HepG2 (cell line): ENCODE measurements around the gene WDR83. TPM values are rescaled to one million over a fixed set of nuclear protein-coding genes. Genes with fewer than 3 reads are reported as not detected.

Experiments
- ARID2 ChIP-seq: sonication (generic); formaldehyde crosslinking; IDR thresholded peaks from 2 replicates; pipeline ENCODE4 v1.8.1; 2022; ENCODE audit warnings: mild to moderate bottlenecking, missing genetic modification reagents, borderline replicate concordance
- E2F5 ChIP-seq: sonication (generic); formaldehyde crosslinking; conservative IDR thresholded peaks from 2 replicates; pipeline ENCODE4 v1.4.0; 2020; ENCODE audit warnings: missing genetic modification reagents
- ESRRA ChIP-seq: sonication (generic); formaldehyde crosslinking; IDR thresholded peaks from 2 replicates; pipeline ENCODE4 v1.5.1; 2020; ENCODE audit warnings: mild to moderate bottlenecking, low read depth, missing genetic modification reagents
- FOSL1 ChIP-seq: sonication (generic); formaldehyde crosslinking; IDR thresholded peaks from 2 replicates; pipeline ENCODE4 v1.9.0; 2021; ENCODE audit warnings: missing genetic modification reagents, borderline replicate concordance
- FOXP1 ChIP-seq, 2 experiments: fragments of 450-650 bp in 1 of 2; IDR thresholded peaks; 2 replicates each; pipeline ENCODE4 v1.6.1; 2017 to 2018; ENCODE audit warnings: antibody characterized with exemption in 1 of 2
- IKZF1 ChIP-seq: fragments of 450-650 bp; IDR thresholded peaks from 2 replicates; pipeline ENCODE4 v1.7.1; 2016
- JARID2 ChIP-seq: sonication (generic); formaldehyde crosslinking; IDR thresholded peaks from 2 replicates; pipeline ENCODE4 v1.8.1; 2023; ENCODE audit warnings: missing genetic modification reagents, inconsistent platforms; ENCODE audit not compliant: insufficient replicate concordance
- MTERF4 ChIP-seq: sonication (generic); formaldehyde crosslinking; IDR thresholded peaks from 2 replicates; pipeline ENCODE4 v1.8.0; 2023; ENCODE audit warnings: mild to moderate bottlenecking, missing genetic modification reagents
- RAD21 ChIP-seq: fragments of 450-650 bp; formaldehyde crosslinking; IDR thresholded peaks from 2 replicates; pipeline ENCODE4 v1.5.0; 2020; ENCODE audit warnings: mild to moderate bottlenecking
- RARA ChIP-seq: IDR thresholded peaks from 2 replicates; pipeline ENCODE4 v1.6.1; 2016; ENCODE audit warnings: missing genetic modification reagents, missing compliant biosample characterization
- SIN3B ChIP-seq: fragments of 150-350 bp; IDR thresholded peaks from 2 replicates; pipeline ENCODE4 v1.6.1; 2014; ENCODE audit warnings: low read length
- STAT6 ChIP-seq: sonication (generic); formaldehyde crosslinking; IDR thresholded peaks from 2 replicates; pipeline ENCODE4 v1.4.0; 2020; ENCODE audit warnings: missing genetic modification reagents, mild to moderate bottlenecking, borderline replicate concordance
- UBTF ChIP-seq: sonication (generic); formaldehyde crosslinking; IDR thresholded peaks from 2 replicates; pipeline ENCODE4 v1.4.0; 2020; ENCODE audit warnings: mild to moderate bottlenecking, missing genetic modification reagents
- ZBTB2 ChIP-seq: sonication (generic); formaldehyde crosslinking; IDR thresholded peaks from 2 replicates; pipeline ENCODE4 v1.8.0; 2022; ENCODE audit warnings: low read depth, missing genetic modification reagents
- ZKSCAN1 ChIP-seq: fragments of 150-350 bp; IDR thresholded peaks from 2 replicates; pipeline ENCODE4 v1.6.1; 2014; ENCODE audit warnings: low read length
- ZNF24 ChIP-seq: fragments of 450-650 bp; IDR thresholded peaks from 2 replicates; pipeline ENCODE4 v1.6.1; 2017; ENCODE audit warnings: antibody characterized with exemption, mild to moderate bottlenecking
- ZNF451 ChIP-seq: sonication (generic); formaldehyde crosslinking; IDR thresholded peaks from 2 replicates; pipeline ENCODE4 v1.5.0; 2020; ENCODE audit warnings: mild to moderate bottlenecking, missing genetic modification reagents
- polyA plus RNA-seq, 8 experiments: library from polyadenylated mRNA; depleted of rRNA in 3 of 8; stranded (reverse) in 7 of 8; unstranded in 1 of 8; fragments of >200 nt; fragmentation: Illumina TruSeq in 4 of 8; extraction: Trizol in 4 of 8; gene quantifications; 2 replicates each; pipeline versions ENCODE4 v1.2.1 to v1.2.3, GENCODE V29; 2011 to 2016; ENCODE audit warnings: low read depth in 4 of 8, missing spikeins in 1 of 8, mixed read lengths in 1 of 8; ENCODE audit not compliant: insufficient read depth in 1 of 8
- total RNA-seq, 5 experiments: library from RNA; depleted of rRNA; stranded (reverse); fragments of >200 nt; fragmentation: Illumina TruSeq; extraction: Trizol; gene quantifications; 2 replicates each; pipeline ENCODE4 v1.2.3, GENCODE V29; 2016; ENCODE audit warnings: low read depth in 1 of 5
- TF ChIP-seq, protein P1 (sequence below): sonication (generic); formaldehyde crosslinking; conservative IDR thresholded peaks from 2 replicates; pipeline ENCODE4 v1.8.1; 2023; ENCODE audit warnings: missing genetic modification reagents

WDR83 gene
- total and polyA plus RNA-seq, 2 of the 13 experiments (the other 11 are each of a cell fraction or from before 2014, with no cell fraction given): 4.5 to 10.7 TPM

DNA sequence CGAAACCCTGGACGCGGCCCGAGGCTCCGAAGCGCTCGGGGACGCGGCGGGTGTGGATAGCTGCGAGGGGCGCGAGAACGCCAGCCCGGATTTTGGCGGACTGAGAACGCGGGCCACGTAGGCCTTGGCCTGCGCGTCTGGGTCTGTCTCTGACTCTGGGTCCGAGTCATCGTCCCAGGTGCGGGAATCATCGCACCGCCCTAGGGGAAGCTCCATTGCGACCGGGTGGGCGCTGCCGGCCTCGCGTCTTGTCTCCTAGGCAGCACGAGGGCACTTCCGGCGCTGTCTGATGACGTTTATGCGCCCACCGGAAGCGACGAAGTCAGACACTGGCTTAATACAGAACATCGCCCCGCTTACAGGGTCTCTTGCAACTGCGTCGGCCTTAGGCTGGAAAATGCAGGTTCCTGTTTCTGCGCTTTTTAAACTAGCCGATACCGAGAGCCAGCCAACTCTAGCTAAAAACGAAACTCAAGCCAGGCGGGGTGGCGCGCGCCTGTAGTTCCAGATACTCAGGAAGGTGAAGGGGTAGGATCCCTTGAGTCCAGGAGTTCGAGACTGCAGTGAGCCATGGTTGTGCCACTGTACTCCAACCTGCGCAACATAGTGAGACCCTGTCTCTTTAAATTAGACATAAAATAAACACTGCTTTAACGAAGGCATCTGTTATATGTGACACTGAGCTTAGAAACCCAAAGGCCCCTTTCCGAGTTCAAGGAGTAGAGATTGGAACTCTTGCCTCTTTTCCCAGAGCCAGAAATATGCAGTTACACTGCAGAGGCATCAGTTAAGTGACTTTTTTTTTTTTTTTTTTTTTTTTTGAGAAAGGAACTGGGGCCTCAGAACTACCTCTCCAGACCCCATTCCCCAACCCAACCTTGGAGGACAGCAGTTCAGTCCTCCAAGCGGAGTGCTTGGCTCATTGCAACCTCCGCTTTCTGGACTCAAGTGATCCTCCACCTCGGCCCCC is 30.0 kb downstream of the WDR83 start, which contains the start of gene FBXW9 (continued):
- TF ChIP-seq RAD21 (CRISPR knock-in tag) (peak; percentile 52; the same call in 1 of the 2 replicates), ZNF24 (no peak), JARID2 (no peak), E2F5 (CRISPR knock-in tag) (no peak), SIN3B (peak; percentile 92), FOXP1 (IDR thresholded peaks at IDR 0.05) (no peak), FOXP1 (CRISPR knock-in tag; IDR thresholded peaks at IDR 0.05) (no peak), ARID2 (CRISPR knock-in tag) (no peak), STAT6 (CRISPR knock-in tag) (peak; percentile 28; the same call in 1 of the 2 replicates), ZNF451 (CRISPR knock-in tag) (no peak), ZKSCAN1 (no peak), FOSL1 (CRISPR knock-in tag) (no peak), ZBTB2 (CRISPR knock-in tag) (no peak), RARA (CRISPR knock-in tag) (0 out of 2 replicates have a peak, but pooled peaks have one; percentile 11), MTERF4 (no peak), IKZF1 (no peak), UBTF (CRISPR knock-in tag) (peak; percentile 33; the same call in 1 of the 2 replicates), ESRRA (CRISPR knock-in tag) (0 out of 2 replicates have a peak, but pooled peaks have one; percentile 28)
- TF ChIP-seq, protein P1, sequence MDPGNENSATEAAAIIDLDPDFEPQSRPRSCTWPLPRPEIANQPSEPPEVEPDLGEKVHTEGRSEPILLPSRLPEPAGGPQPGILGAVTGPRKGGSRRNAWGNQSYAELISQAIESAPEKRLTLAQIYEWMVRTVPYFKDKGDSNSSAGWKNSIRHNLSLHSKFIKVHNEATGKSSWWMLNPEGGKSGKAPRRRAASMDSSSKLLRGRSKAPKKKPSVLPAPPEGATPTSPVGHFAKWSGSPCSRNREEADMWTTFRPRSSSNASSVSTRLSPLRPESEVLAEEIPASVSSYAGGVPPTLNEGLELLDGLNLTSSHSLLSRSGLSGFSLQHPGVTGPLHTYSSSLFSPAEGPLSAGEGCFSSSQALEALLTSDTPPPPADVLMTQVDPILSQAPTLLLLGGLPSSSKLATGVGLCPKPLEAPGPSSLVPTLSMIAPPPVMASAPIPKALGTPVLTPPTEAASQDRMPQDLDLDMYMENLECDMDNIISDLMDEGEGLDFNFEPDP (CRISPR knock-in tag): no peak
